ENCODE results near the gene ADGRV1. TPM values are rescaled to one million over a fixed set of nuclear protein-coding genes. Genes with fewer than 3 reads are reported as not detected.
A peak's percentile ranks its signal among the peaks of the same experiment; 100 is the strongest.

Gene ADGRV1
- total RNA-seq, 1 donor from 2014 or later, result 474 TPM

DNA sequence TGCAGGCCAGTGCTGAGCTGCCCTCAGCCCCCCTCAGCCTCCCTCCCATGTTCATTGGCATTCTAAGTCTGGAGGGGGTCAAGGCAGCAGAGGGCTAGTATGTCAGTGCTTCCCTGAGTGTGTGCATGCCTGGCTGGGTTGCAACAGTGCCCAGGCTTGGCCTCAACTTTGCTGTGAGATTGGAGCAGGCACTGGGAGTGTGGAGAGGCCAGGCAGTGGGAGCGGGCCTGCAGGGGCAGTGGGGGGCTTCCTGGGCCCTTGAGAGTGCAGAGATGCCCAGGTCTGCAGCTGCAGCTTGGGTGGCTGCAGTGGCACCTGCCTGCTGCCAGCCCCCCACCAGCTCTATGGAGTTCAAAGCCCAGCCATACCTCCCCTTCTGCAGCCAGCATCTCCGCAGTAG, 585.2 kb downstream of the ADGRV1 start:
- no peak for DNase-seq

DNA sequence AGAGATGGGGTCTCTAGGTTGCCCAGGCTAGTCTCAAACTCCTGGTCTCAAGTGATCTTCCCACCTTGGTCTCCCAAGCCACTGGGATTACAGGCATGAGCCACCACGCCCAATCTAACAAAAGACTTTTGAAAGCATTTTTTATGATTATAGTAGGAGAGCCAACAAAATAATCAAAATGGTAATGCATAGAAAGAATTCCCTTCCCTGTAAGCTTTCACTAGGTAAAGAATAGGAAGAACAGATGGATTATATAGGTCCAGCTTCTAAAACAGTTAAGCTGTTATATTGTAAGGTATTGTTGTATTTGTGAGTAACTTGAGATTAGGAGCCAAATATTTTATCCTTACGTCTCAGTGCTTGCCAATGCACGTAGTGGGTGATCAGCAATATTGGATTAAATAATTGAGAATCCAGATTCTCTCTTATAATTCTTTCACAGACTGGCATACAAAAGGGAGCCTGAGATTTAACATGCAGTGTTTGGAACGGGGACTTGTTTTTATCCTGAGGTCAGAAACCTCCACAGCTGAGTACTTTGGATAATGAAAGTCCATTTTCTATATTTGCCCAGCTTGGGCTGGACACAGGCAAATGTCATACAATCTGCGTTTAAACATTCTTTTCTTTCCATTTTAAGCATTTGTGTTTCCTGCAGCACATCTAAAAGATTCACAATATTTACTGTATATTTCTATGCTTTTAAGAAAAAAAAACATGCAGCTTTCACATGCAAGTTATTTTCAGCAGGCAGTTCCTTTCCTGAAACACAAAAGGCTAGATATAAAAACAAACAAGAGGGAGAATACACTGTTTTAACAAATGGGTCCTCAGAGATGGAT, 586.1 kb downstream of the ADGRV1 start:
- no peak for DNase-seq

DNA sequence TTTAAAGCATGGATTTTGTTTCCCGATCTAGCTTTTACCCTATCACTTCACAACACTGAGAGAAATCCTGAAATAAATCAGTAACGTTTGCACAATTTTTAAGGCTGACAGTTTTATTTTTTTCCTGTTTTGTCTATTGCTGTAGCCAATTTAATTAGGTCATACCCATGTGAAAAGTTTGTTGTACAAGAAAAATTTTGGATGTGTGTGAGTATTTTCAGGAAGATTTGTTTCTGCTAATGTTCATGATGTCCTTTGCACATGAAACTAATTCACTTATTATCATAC, 586.7 kb downstream of the ADGRV1 start:
- DNase-seq, result no peak

DNA sequence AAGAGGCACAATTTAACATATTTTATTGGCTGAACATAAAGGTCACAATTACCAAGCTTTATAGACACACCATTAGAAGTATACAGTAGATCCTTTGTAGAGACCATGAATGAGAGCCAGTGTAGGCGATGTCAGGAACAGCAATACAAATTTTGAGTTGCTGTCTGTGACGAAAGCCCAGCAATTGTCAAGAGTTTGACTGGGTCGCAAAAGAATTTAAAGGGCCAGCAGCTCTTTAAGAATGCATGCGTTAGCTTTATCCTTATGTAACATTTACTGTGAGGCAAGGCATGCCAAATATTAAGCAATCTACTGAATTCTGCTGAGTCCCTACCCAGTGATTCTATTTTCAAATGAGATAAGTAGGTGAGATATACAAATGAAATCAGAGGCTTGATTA, 587.6 kb downstream of the ADGRV1 start:
- DNase-seq, result no peak

DNA sequence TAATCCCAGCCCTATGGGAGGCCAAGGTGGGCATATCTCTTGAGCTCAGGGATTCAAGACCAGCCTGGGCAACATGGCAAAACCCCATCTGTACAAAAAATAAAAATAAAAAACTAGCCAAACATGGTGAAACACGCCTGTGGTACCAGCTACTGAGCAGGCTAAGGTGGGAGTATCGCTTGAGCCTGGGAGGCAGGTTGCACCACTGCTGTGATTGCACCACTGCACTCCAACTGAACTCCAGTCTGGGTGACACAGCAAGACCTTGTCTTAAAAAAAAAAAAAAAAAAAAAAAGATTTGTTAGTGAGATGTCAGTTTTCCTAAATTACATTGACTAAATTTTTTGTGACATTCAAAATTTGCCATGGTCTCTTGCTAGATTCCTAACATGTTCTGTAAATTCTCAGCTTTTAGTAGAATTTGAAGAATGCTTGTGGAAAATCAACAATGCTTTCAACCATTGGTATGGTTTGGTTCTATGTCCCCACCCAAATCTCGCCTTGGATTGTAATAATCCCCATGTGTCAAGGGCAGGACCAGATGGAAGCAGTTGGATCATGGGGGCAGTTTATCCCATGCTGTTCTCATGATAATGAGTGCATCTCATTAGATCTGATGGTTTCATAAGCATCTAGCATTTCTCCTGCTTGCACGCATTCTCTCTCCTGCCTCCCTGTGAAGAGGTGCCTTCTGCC, 588.5 kb downstream of the ADGRV1 start:
- no peak for DNase-seq

DNA sequence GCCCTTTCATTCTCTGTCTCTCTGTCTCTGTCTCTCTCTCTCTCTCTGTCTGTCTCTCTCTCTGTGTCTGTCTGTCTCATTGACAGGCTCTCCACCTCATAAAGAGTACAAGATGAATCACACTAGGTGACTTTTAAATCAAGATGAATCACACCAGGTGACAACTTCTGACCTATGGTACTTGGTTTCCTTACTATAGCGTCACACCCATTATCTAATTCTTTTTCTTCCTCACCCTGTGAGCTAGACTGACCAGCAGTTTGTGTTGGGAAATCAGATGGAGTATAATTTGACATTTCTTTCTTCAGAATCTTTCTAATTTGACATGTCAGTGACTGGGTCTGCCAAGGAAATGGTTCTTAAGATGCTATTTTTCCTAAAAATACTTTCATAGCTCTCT, 591.6 kb downstream of the ADGRV1 start:
- DNase-seq, result no peak

DNA sequence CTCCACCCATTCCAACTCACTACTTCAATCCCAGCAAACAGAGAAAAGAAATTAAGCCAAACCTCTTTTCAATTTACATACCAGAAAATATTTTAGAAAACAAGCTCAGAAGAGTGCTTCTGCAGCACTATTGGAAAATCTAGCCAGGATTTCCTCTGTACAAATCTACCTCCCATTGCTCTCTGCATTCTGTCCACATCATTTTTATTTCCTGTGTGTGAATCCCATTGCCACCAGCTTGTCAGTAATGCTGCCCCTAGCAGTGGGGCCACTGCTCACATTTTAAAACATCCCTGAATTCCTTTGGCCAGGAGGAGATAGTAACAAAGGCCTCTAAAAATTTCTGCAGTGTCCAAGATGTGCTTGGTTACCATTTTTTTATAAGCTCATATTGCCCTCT, 592.0 kb downstream of the ADGRV1 start:
- DNase-seq, result no peak

DNA sequence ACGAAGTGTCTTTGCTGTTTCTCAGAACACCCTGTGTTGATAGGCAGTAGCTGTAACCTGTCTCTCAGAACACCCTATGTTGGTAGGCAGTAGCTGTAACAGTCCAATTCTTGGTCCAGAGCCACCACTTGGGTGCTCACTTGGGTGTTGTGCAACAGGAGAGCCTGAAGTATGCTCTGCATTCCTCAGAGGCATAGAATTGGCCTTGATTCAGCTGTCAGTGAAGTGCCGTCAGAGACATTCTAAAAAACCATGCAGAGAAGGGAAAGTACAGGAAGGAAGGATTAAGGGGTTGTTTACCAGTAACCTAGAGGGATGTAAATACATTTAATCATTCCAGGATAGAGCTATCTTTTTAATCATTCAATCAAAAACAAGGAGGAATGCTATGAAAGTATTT, 593.4 kb downstream of the ADGRV1 start:
- no peak for DNase-seq

DNA sequence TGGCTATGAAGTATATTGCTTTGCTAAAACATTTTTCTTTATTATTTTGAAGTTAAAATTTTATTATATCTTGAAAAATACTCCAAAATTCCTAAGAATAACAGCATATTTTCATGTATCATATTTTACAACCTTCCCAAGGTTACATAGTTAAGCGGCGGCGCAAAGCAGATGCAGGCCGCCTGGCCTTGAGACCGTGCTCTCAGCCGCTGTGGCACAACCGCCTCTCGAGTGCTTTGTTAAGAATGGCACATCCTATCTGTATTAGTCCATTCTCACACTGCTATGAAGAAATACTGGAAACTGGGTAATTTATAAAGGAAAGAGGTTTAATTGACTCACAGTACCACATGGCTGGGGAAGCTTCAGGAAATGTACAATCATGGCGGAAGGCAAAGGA, 595.7 kb downstream of the ADGRV1 start:
- DNase-seq, result no peak

DNA sequence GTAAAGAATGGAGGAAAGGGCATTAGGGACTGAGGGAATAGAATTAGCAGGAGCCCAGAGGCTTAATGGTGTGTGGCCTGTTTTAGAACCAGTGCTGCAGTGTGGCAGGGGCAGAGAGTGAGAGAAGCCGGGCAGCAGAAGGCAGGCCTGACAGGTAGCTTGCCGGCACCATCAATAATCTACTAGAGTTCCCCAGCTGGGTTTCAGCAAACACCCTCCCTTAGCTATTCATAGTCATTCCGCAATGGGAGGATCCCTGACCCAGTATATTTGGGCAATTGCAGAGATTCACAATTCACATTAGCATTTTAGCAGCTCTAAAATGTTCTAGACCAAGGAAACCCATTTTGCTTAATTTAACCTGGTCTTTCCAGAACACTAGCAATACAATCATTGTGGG, 596.7 kb downstream of the ADGRV1 start:
- no peak for DNase-seq

DNA sequence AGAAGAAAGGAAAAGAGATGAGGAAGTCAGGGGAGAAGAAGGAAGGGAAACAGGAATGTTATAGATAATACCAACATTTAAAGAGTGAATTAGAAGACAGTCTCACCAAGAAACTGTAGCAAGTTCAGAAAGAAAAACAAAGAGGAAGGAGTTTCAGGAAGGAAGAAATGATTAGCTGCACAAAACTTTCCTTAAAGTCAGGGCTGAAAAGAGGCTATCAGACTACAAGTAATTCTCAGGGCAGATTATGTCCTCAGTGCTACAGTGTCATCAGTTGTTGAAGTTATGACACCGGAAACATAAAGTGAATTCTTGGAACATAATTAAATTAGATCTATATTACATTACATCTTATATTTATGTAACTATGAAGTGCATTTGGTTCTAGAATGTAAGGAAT, 597.6 kb downstream of the ADGRV1 start:
- no peak for DNase-seq

DNA sequence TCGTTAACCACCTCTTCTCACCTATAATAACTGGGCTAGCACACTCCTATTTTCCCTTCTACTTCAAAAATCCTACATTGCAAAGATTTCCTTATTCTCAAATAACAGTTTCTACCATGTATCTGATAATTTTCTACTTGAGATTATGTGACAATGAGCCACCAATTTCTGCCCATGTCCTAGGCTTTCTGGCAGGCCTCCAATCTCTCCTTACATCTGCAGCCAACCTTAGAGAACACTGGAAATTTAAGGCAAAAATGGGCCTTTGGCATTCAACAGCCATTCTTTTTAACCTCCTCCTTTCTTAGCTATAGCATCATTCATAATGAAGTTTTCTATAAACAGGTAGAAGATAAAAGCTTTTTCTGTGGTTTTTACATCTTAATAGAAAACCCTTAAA, 599.4 kb downstream of the ADGRV1 start:
- DNase-seq, result no peak

DNA sequence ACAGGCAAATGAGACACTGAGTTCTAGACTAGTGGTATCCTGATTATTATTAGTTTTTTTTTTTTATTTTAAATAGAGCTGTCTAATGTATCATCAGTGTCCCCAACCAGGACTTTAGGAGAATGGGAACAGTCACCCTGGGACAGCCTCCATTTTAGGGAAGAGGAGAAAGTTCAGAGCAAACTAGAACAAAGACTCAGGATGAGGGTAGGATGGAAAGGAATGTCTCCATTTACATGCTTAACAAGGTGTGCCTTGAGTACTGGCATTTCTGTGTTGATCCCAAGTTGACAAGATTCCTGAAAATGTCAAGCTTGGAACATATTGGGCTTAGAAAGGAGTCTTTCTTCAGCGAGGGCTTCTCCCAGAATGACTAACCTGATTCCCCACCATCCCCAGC, 601.0 kb downstream of the ADGRV1 start:
- no peak for DNase-seq

DNA sequence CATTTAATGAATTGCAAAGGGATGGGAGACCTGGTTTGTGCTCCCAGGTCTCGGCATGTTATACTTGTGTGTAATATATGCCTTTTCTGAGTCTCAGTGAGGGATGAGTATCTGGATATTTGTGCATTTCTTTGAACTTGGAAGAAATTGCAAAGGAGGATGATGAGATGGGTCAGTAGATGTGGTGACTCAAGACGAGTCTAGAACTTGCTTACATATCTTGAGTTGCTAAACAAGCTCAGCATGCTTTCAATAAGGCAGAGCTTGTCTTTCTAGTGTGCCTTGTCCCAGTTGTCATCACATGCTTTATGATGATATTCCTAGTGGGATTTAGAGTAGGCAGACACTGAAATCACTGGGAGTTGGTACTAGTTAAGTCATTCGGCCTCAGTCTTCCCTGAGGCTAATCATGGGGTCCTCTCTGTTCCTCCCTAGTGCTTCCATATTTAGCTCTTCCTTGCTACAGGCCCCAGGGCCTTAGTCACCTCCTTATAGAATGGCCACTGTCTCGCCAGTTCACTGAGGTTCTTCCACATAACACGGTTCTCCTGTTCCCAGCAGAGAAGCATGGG, 602.2 kb downstream of the ADGRV1 start:
- DNase-seq, result no peak

DNA sequence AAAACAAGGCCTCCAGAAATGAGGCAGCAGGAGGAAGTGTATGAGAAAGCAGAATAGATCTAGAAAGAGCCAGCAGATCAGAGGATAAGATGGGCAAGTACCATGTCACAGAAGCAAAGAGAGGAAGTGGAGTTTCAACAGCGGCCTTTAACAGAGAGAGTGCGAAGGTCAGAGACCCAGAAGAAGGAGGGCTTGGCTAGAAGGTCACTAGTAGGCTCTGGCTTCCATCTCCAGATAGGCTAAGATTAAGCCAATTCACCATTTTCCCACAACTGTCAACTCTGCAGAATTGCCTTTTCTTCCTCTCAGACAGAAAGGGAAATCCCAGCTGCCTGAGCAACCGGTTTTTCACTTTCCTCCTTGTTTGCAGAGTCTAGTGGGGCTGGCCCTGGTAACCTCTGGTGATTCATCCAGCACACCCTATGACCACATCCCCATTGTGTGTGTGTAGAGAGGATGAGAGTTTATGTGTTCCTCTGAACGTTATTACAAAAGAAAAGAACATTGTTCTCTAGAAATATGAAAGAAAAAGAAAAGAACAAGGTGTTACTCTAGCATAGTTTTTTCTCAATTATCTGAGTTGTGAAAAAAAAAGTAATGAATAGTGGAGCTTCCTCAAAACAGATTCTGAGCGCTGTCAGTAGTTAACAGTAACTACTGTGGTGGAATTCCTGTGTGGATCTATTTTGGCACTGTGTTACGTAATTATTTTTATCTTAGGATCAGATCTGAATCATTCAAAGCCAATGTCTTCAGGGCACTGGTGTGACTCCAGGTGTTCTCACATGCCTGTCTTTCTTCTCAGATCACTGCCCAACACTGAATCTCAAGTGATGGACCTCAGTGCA, 604.2 kb downstream of the ADGRV1 start:
- DNase-seq, result peak; percentile 20

DNA sequence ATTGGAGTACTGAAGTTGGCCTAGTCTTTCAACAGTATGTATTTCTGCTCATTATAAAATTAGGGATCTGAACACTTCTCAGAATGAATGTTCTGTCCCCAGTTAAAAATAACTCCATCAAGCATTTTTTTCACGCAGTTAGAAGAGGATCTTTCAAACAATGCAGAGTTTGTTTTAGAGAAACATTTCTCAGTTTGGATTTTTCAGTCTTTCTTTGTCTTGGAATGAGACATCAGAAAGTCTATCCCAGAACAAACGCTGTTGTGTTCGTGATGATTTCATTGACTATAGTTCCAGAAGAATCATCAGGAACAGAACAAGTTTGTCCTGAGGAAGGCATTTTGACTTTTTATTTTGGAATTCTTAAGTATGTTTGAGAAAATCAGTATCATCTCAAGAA, 605.8 kb downstream of the ADGRV1 start:
- DNase-seq, result no peak

DNA sequence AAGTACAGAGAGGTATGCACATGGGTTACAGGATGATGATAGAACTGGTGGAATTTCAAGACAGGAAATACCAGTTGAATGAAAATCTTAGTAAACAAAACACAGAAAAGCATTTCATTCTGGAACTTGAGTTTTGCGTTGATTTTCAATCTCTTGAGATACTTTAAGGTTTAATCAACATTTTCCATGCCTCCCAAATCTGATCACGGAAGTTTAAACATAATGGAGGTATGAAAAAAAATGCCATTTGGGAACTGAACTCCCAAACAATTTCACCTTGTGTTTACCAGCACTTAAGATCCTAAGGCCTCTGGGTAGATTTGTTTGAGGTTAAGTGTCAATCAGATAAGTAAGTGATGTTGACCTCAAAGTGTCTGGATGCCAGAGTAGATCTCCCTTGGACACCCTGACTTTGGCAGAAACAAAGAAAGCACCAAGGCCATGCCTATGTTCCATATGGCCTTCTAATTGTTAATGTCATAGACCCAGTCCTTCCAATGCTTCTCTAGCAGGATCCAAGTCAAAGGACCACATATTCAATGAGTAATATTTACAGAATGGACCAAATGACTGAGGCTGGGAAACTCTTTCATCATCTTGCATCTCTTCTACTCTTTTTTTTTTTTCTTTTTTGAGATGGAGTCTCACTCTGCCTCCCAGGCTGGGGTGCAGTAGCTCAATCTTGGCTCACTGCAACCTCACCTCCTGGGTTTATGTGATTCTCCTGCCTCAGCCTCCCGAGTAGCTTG, 607.6 kb downstream of the ADGRV1 start:
- DNase-seq, result no peak

DNA sequence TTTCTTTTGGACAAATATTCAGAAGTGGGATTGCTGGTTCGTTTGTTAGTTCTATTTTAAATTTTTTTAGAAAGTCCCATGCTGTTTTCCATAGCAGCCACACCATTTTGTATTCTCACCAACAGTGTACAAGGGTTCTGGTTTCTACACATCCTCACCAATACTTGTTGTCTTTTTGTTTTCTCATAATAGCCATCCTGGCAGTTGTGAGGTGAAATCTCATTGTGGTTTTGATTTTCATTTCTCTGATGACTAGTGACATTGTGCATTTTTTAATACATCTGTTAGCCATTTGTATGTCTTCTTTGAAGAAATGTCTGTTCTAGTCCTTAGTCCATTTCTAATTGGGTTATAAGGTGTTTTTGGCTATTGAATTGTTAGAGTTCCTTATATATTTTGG, 610.3 kb downstream of the ADGRV1 start:
- DNase-seq, result no peak

DNA sequence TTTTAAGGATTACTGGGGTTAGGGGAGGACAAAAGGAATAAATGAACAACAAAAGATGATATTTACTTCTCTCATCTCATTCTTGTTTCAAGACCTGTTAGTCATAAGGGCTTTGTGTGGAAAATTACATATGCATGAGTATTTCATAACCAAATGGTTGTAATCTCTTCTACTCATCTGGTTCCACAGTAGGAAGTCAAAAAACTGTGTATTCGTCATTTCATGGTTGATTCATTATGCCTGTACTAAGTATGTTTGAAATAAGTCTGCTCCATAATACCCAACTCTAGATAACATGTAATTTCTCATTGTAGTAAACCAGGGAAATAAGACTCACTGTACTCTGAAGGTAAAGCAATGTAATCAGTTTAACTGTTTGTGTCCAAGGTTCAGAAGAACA, 611.7 kb downstream of the ADGRV1 start:
- DNase-seq, result no peak

DNA sequence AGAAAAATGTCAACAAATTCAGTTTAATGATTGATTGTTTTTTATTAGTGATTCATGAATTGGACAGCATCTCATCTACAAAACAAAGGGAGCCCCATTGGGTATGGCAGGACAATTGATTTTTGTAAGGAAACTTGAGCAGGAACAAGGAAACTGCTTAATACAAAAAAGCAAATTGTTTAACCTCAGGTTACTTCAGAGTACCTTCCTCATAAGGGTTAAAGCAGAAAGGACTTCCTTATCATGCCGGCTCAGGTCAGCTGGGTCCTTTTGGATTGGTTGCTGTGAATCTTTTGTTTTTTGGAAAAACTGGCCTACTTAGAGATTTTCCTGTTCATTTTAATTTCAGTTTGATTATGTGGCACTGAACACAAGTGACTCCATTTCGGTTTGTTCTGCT, 612.7 kb downstream of the ADGRV1 start:
- no peak for DNase-seq

DNA sequence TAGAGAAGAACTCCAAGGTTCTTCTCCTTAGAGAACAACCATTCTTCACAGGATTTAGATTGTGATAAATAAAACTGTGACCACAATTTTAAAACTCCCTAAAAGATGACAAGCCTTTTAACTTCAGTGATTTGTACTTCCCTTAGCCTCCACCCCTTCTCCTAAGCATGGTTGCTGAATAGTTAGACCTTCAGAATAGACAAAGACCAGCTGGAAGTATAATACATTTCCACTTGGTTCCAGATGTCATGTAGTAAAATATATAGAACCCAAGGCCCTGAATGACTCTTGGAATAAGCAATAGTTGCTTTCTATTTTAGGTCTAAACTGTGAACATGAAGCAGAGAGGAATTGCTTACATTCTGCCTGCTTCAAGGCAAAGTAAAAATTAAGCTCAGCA, 615.8 kb downstream of the ADGRV1 start:
- DNase-seq, result no peak

DNA sequence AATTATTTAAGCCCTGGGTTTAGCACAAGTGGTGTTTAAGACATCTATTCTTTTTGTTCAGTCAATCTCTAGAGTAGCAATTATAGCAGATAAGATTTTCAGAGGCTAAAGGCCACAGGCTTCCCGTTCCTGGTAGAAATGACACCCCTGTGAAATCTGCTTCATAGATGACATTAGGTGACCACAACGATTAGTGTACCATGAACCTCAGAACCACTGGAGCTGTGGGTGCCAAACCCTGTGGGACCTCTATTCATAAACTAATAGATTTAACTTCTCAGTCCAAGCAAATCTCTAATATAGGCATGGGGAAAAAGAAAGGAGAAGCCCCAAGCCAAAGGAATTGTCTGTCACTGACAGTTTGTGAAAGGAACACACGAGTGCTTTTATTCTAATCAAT, 617.1 kb downstream of the ADGRV1 start:
- no peak for DNase-seq

Measured in occipital lobe (tissue), 2 donors.